ENCODE results near the gene RNASE8.

RNASE8 gene

GRCh38 chr14:21093769-21094681, 36.4 kb downstream of the RNASE8 start:
- DNase-seq, result no peak

DNA sequence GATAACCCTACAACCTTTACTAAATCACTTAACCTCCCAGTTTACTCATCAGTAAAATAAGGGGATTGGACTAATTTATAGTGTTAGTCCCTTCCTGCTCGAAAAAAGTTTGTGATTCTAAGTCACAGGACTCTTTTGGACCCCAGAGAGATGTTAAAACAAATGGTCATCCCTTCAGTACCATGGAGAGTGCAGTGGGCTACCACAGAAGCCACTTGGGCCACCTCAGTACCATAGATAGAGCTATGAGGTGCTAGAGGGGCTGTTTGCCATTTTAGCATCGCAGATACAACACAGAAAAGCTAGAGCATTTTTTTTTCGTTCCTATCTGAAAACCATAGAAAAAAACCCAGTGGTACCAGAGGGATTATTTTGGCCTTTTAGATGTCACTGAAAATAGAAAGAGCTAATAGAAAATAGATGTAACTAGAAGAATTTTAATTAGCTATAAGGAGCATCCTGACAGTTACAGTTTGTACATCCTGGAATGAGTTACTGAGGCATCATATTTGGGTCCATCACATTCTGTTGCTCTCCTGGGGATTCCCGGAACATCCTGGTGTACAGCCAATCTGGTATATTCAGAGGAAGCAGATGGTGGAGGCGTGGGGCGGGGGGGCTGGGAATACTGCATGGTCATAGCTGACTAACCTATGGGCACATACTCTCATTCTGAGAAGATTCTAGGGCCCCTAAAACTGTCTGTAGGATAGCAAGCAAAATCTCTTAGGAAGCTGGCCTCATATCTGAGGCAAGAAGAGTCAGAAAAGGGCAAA, 38.0 kb downstream of the RNASE8 start:
- DNase-seq, result no peak

GRCh38 chr14:21096438-21096837, 38.8 kb downstream of the RNASE8 start:
- DNase-seq, result no peak

DNA sequence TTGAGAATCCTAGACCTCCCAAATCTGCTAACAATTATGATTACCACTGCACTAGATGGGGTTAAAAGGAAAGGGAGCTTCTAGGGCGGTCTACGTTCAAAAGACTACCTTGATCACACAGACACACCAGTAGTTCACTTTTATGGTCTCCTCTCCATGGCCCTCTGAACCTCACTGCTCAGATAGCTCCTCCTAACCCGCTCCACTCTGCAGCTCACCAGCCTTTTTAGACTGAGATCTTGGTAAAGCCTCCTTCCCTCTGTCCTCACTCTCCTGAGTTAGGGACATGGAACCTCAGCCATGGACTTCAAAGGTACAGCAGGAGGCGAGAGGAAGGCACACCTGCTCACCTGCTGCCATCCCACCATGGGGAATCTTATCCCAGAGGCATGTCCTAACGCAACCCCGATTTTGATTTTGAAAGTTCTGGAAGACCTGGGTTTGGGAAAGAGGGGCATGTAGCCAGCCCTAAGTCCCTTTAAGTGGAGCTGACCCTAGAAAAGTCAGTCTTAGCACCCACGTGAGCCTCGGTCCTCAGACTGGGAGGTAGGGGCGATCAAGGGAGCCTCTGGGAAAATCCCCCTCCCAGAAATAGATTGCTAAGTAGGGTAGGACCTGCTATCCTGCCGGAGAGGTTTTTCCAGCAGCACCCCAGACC, 39.5 kb downstream of the RNASE8 start:
- DNase-seq, result no peak

- DNase-seq, result no peak
These were observed 40.0 kb downstream of the RNASE8 start for GRCh38 chr14:21097636-21098075.

DNA sequence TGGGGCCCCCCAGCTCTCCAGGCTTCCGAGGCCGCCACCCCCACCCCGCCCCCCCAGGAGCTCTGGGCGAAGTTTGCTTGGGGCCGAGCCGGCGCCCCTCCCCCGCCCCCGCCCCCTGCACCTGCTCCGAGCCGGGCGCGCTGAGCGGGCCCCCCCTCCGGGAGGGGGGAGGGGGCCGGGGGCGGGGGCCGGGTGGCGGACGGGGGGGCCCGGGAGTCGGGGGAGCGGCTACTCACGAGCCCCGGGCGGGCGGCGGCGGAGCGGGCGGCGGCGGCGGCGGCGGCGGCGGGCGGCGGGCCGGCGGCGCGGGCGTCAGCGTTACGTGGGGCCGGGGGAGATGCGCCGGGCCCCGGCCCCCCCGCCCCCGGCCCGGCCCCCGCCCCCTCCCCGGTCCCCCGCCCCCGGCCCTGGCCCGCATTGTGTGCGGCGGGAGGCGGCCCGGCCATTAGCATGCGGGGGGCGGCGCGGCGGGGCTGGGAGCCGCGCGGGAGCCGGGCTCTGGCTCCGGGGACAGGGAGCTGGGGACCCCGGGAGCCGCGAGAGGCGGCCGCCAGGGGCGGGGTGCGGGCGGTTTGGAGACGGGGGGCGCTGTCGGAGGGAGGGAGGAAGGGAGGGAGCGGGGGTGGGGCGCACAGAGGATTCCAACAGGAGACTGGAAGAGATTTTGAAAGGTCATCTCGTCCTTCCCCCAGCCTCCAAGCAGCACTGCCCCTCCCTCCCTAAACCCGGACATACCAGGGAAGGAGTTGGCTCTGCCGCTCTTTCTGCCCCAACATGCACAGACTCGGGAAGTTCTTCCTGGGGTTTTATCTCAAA, 40.7 kb downstream of the RNASE8 start, which contains the start of gene ZNF219:
ZNF219 (minus strand) TSS at position 580 of the 816 bp plus-strand sequence. CDS start 5,064 bp downstream, outside the sequence.
- DNase-seq, result no peak

- DNase-seq, result no peak
These were observed 41.4 kb downstream of the RNASE8 start for GRCh38 chr14:21098892-21099595.

DNA sequence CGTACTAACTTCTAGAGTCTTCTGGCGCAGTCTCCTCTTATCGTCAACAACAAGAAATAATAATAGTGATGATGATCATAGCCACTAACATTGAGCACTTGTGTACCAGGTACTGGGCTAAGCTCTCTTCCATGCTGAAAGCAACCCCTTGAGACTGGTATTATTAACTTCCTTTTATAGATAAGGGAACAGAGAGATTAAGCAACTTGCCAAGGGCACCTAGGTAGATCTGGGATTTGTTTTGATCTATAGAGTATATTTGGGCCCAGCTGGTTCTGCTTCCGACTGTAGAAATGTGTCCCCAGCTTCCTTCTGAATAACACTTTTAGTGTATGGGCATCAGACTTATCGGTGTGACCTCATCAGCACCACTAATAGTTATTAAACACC, 42.0 kb downstream of the RNASE8 start:
- DNase-seq, result no peak

DNA sequence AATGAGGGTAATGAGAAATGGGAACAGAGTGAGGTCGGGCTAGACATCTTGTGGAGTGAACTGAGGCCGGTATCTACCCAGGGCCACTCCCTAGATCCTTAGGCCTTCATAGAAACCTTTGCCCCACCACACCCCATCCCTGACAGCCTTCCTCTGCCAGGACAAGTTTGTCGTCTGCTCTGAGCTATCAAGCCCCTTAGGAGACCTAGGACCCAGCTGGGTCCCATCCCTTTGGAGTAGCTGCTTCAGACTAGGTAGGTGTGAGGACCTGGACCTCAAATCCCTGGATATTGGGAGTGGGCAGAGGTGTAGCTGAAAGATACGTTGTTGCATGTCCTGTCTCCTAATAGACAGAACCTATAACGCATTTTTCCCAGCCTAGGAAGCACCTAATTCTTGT, 43.3 kb downstream of the RNASE8 start, which contains the start of gene TMEM253:
TMEM253 (plus strand) TSS at position 136 of the 400 bp plus-strand sequence. CDS start 278 bp downstream, outside the sequence.
- DNase-seq, result no peak

GRCh38 chr14:21101802-21102413, 44.3 kb downstream of the RNASE8 start:
- DNase-seq, result no peak

- DNase-seq, result no peak
These were observed 45.1 kb downstream of the RNASE8 start for GRCh38 chr14:21102521-21103410.

DNA sequence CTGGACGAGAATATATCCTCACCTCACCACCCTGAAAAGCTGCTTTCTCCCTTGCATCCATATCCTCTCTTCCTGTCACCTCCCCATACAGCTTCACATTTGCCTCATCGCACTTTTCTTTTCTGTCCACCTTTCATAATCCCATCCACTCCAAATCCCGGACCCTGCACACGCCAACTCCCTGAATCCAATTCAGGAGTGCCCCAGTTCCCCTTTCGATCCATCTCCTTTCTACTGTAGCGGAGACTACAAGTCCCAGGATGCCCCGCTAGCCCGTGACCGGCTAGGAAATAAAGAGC, 45.7 kb downstream of the RNASE8 start:
- DNase-seq, result no peak

DNA sequence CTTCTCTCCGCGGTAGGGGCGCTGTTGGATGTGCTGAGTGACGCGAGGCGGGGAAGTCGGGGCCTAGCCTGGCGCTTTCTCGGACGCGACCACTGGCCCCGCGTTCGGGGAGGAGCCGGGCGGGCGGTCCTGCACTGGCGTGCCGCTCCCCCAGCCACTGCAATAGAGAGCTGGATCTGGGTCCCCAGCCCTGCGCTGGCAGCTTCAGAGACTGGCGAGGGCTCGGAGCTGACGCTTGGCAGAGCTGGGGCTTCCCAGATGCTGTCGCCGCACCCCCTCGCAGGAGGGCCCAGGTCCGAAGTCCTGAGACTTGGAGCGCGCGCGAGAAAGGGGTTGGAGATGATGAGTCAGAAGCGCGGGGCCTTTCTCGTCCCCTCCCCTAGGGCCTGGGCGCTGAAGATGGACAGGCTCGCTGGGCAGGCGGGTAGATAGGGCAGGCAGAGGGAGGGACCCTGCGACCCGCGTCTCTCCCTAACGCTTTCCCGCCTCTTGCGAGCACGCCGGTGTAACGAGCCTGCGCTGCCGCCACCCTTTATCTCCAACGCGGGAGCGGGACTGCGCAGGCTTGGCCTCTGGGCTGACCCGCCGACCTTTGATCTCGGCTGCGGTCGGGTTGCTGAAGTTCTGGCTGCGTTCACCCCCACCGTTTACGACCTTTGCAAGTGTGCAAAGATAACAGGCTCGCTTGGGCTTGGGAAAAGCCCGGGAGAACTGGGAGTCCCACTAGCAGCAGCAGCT, 46.3 kb downstream of the RNASE8 start:
- DNase-seq, result peak; percentile 91

- peak; percentile 57 for DNase-seq
These were observed 46.9 kb downstream of the RNASE8 start for GRCh38 chr14:21104448-21105060.

DNA sequence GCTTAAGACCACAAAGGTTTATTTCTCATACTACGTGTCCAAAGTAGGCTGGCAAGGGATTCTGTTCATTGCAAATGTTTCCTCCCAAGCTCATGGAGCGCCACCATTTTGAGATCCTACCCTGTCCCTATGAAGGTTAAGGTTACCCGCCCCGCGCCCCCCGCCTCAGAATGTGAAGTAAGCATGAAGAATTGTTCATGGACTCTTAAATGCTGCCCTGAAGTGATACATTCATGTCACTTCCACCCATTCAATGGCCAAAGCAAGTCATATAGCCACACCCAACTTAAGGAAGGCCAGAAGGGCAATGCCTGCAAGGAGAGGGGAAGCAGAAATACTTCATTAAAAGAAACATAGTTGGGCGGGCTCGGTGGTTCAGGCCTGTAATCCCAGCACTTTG, 47.5 kb downstream of the RNASE8 start:
- DNase-seq, result no peak

DNA sequence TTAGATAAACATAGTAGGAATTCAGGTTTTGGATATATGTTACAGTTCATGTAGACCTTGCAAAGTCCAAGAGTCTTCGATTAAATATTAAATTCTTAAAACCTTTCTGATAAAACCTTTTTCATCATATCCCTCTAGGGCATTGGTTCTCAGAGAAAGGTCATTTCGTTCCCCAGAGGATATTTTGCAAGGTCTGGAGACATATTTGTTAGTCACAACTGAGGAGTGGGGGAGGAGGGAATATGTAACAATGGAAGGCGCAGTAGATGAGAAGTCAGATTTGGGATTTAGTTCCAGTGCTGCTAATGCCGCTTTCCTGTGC, 48.5 kb downstream of the RNASE8 start:
- no peak for DNase-seq

- DNase-seq, result peak; percentile 65
These were observed 49.1 kb downstream of the RNASE8 start for GRCh38 chr14:21106498-21107282.

GRCh38 chr14:21107283-21107800, 49.7 kb downstream of the RNASE8 start:
- DNase-seq, result no peak
